ENCODE data around the gene POLR2F.
"Not testable (repeated sequence)": the region's sequence is repeated elsewhere in the genome, so short reads cannot be mapped to it uniquely, and the experiment has no call there.

The POLR2F gene

DNA sequence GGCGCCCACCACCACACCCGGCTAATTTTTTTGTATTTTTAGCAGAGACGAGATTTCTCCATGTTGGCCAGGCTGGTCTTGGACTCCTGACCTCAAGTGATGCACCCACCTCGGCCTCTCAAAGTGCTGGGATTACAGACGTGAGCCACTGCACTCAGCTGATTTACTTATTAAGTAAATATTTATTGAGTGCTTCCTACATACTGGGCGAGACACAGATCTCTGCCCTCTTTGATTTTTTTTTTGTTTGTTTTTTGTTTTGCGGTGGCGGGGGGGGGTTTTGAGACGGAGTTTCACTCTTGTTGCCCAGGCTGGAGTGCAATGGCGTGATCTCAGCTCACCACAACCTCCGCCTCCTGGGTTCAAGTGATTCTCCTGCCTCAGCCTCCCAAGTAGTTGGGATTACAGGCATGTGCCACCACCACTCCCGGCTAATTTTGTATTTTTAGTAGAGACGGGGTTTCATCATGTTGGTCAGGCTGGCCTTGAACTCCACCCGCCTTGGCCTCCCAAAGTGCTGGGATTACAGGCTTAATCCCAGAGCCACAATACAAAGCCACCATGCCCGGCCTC, 2.4 kb downstream of the POLR2F start:
- DNase-seq: not testable (repeated sequence)

GRCh38 chr22:37957232-37957631, 3.7 kb downstream of the POLR2F start:
- DNase-seq: no peak

DNA sequence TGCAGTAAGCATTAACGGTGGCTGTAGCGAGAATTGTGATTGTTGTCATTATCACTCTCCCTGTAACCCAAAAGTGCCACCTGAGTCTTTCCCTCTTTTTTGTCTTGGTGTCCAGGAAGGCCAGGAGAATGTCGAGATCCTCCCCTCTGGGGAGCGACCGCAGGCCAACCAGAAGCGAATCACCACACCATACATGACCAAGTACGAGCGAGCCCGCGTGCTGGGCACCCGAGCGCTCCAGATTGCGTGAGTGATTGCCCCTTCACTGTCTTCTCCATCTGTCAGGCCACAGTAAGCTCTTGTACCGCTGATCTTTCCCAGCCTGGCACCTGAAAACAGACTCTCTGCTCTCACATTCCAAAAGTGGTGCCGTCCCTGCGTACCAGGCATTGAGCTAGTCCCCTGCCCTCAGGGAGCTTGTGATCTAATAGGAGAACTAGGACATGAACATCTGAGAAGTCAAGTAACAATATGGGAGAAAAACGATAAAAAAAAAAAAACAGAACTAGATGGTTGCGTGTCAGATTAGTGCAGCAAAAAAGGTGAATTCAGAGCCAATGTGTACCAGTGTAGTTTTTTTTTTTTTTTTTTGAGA, 5.8 kb downstream of the POLR2F start:
- DNase-seq: no peak

- DNase-seq: no peak
These were observed 7.6 kb downstream of the POLR2F start for GRCh38 chr22:37961062-37961461.

GRCh38 chr22:37965940-37966664, 12.6 kb downstream of the POLR2F start:
- DNase-seq: no peak

DNA sequence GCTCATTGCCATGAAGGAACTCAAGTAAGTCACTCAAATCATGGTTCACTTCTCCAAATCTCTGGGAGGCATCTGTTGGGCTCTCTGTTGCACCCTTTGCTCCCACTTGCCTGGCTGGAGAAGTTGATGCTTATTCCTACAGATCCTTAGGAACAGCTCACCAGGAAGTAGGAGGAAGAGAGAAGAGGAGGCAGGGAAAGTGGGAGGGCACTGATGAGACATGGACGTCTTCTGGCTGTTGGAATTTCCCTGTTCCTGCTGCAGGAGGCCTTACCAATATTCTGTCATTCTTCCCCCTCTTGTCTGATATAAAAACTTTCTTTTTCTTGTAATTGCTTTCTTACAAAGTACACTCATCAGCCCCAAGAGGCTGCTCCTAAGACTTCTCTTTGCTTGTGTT, 13.6 kb downstream of the POLR2F start:
- DNase-seq: no peak

DNA sequence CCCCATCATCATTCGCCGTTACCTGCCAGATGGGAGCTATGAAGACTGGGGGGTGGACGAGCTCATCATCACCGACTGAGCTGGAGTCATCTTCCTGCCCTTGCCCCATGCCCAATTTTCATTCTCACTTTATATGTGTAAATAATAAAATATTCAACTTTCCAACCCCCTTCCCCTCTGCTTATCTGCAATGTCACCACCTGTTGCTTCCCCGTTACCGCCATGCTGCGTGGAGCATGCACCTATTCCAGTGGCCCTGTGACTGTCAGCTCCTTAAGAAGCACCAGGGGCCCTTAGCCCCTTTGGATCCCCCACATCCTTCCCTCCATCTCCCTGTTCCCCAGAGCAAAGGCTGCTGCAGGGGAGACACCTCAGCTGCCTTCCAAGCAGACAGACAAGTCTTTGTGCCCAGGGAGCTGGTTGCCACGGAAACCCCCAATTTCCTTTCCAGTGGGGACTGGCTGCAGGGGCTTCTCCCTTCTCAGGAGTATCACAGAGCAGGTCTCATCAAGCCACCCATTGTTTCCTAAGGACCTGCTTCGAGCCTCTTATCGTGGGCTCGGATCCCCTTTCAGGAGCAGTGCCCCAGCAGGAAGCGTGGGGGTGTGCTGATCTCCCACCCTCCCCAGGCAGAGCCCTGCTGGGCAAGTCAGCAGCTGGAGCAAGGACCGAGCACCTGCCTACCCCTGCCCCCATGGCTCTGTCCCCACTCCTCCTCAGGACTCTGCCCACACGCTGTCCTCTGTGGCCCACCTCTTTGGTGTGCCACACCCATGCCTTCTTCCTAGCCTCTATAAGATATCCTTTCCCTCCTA, 14.3 kb downstream of the POLR2F start:
- no peak for DNase-seq

DNA sequence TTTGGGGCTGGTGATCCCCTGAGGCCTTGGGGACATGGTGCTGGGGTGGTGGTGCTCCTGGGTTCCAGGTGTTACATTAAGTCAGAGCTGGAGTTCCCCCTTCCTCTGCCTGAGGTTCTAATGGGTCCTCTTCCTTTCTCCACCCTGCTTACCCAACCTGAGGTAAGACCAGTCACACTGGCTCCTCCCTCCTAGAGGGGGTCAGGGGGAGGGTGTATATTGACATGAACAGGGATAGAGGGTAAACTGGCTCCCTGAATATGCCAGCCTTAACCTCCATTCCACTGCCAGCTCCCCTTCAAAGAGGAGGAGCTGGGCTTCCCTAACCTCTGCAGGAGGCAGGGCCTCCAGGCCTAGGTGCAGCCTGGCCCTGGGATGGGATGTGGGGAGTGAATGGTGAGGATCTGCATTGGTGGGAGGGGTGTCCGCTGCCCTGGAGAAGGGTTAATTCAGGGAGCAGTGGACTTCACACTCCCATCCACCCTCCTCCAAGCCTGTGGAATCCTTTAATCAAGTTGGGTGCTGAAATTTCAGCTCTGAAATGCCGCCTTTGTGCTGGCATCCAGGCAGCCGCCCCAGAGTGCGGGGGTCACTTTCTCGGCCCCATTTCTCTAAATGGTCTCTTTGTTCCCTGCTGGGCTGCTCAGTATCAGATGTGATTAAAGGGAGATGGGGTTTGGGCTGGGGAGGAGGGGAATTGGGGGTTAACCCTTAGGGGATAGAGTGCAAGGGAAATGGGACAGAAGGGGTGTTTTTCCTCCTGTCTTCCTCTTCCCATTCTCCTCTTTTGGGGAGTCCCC, 15.2 kb downstream of the POLR2F start:
- no peak for DNase-seq

DNA sequence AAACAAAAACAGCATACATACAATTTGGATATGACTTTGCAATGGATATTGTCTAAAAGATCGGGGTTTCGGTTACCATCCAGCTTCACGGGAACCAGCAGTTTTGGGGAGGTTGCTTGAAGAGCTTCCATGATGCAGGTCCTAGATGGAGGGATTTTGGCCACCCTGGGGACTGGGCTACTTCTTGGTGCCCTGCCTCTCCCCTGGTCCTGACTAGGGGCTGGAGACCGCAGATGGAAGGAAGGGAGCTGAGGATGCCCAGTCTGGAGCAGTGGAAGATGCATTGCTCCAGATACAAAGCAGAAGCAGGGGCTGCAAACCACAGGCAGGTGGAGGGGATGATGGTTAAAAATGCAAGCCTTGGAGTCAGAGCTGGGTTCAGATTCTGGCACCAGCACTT, 17.4 kb downstream of the POLR2F start:
- no peak for DNase-seq

- no peak for DNase-seq
These were observed 18.3 kb downstream of the POLR2F start for GRCh38 chr22:37971475-37972434.

GRCh38 chr22:37972527-37972926, 19.0 kb downstream of the POLR2F start:
- no peak for DNase-seq

DNA sequence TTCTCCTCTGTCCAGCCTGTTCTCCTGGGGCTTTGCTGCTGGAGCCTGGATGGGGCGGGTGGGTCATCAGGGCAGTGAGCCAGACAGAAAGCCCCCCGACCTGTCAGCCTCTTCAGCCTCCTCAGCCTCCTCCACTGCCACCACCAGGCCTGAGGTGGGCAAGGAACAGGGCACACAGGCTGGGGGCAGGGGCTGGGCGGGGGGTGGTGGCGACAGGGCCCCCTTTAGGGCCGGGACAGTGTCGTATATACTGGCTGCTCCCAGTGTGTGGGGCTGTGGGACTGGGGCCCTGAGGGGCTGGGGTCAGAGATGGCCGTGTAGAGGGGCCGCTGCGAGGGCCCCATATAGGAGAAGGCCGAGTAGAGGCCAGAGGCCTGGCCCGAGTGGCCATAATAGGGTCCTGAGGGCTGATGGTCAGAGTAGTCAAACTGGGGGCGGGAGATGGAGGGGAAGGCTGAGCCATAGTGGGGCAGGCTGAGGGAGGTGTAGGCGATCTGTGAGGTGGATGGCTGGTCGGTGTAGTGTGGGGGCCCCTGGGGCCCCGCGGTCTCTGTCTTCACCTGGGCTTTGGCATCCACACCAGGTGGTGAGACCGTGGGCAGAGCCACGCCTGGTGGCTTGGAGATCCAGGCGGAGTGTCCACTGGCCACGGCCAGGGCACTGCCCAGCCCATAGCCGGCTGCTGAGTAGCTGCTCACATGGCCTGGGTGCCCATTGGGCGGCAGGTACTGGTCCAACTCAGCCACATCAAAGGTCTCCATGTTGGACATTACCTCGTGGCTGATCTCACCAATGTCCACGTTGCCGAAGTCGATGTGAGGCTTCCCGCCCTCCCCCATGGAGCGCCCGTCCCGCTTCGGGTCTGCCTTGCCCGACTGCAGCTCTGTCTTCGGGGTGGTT, 20.0 kb downstream of the POLR2F start:
- no peak for DNase-seq

DNA sequence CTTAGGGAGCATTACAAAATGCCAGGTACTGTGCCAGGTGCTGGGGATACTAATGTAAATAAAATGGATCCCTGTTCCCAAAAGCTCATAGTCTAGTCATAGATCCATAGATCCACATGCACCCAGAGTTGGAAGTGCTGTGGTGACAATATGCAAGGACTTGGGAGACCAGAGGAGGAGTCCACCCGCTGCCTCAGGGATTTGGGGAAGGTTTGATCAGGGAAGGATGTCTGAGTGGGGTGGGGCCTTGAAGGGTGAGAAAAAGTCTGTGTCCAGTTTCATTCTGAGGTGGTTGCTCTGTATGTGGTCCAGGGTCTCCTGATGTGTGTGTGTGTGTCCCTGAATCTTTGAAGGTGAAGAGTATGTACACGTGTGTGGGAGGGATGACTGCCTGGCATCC, 21.7 kb downstream of the POLR2F start:
- DNase-seq: no peak

DNA sequence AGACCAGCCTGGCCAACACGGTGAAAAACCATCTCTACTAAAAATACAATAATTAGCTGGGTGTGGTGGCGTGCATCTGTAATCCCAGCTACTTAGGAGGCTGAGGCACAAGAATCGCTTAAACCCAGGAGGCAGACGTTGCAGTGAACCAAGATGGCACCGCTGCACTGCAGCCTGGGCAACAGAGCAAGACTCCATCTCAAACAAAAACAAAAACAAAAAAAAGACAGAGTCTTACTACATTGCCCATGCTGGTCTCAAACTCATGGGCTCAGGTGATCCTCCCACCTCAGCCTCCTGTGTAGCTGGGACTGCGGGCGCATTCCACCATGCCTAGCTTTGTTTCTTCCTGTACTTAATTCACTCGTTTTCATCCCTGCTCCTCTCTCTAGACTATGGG, 22.5 kb downstream of the POLR2F start:
- not testable (repeated sequence) for DNase-seq

GRCh38 chr22:37976547-37976946, 23.0 kb downstream of the POLR2F start:
- no peak for DNase-seq

DNA sequence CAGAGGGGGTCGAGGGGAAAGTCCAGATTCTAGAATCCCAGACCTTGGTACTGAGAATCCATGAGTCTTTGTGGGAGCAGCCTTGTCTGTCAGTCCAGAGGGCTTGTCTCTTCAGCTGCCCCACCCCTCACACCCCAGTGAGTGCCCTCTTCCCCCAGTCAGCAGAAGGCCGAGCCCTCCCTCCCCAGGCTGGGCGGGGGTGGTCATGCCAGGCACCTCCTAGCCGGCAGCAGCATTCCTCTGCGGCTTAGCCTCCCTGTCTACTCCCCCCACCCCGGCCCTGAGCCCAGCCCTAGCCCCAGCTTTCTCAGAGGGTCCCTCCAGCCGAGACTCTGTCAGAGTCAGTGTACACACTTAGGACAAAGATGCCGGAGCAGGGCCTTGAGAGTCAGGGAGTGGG, 26.3 kb downstream of the POLR2F start:
- DNase-seq: no peak

DNA sequence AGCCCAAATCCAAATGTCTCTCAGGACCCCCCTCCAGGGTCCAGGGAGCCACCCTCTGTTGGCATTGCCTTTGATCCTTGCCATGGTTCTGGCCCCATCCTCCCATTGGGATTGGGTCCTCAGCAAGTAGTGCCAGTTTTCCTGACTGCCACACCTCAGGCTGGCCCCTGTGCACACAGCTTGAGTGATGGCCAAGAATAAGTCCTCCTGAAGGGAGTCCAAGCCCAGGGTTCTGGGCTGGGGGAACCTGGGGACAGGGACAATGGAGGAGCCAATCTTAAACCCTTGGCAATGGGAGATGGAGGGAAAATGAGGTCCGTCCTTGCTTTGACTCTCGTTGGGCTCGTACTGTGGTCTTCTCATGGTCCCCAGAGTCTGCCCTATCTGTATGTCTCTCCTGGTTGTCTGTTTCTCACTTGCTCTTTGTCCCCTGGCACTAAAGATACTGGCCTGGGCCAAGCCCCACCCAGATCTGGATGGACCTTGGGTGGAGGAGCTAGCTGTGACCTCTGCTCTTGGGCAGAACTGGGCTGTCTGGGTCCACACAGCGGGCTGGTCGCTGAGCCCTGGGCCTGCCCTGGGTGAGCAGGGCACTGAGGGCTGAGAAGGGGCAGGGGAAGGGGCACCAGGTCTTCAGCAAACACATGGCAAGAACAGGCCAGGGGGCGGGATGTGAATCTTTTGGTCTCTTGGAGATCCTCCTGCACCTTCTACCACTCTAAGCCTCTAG, 27.9 kb downstream of the POLR2F start:
- DNase-seq: no peak

GRCh38 chr22:37982151-37982785, 28.8 kb downstream of the POLR2F start:
- no peak for DNase-seq
